IPS-11a (cell line): ENCODE measurements around the gene CYP2W1.

ENCODE experiments used
- H3K4me3 ChIP-seq: one replicate; pipeline ENCODE4 v1.5.1; 2013; ENCODE audit warnings: low read depth, low read length, control low read depth

The CYP2W1 gene

GRCh38 chr7:1011297-1012003 lies 28.5 kb downstream of the CYP2W1 start:
- H3K4me3 ChIP-seq, result no peak overlapping the region

GRCh38 chr7:1012004-1012715 lies 29.2 kb downstream of the CYP2W1 start:
- no peak overlapping the region for H3K4me3 ChIP-seq

GRCh38 chr7:1012716-1013095 lies 29.7 kb downstream of the CYP2W1 start:
- H3K4me3 ChIP-seq, result no peak overlapping the region

GRCh38 chr7:1013581-1013980 lies 30.6 kb downstream of the CYP2W1 start:
- H3K4me3 ChIP-seq, result no peak overlapping the region

GRCh38 chr7:1014681-1015080 lies 31.7 kb downstream of the CYP2W1 start:
- H3K4me3 ChIP-seq, result no peak overlapping the region

GRCh38 chr7:1015196-1016121 lies 32.5 kb downstream of the CYP2W1 start:
- no peak overlapping the region for H3K4me3 ChIP-seq

- H3K4me3 ChIP-seq, result no peak overlapping the region
These were observed 33.9 kb downstream of the CYP2W1 start for GRCh38 chr7:1016577-1017531.

- no peak overlapping the region for H3K4me3 ChIP-seq
These were observed 34.8 kb downstream of the CYP2W1 start for GRCh38 chr7:1017586-1018333.

GRCh38 chr7:1018334-1018695 lies 35.3 kb downstream of the CYP2W1 start:
- no peak overlapping the region for H3K4me3 ChIP-seq

- H3K4me3 ChIP-seq, result no peak overlapping the region
These were observed 36.3 kb downstream of the CYP2W1 start for GRCh38 chr7:1019255-1019785.

GRCh38 chr7:1019789-1020610 lies 37.0 kb downstream of the CYP2W1 start:
- no peak overlapping the region for H3K4me3 ChIP-seq

GRCh38 chr7:1020849-1021251 lies 37.9 kb downstream of the CYP2W1 start:
- H3K4me3 ChIP-seq, result no peak overlapping the region

- H3K4me3 ChIP-seq, result no peak overlapping the region
These were observed 38.4 kb downstream of the CYP2W1 start for GRCh38 chr7:1021366-1021765.

GRCh38 chr7:1021931-1022330 lies 39.0 kb downstream of the CYP2W1 start:
- no peak overlapping the region for H3K4me3 ChIP-seq

- no peak overlapping the region for H3K4me3 ChIP-seq
These were observed 39.4 kb downstream of the CYP2W1 start for GRCh38 chr7:1022356-1022755.

GRCh38 chr7:1022801-1023465 lies 40.0 kb downstream of the CYP2W1 start:
- no peak overlapping the region for H3K4me3 ChIP-seq

- no peak overlapping the region for H3K4me3 ChIP-seq
These were observed 41.4 kb downstream of the CYP2W1 start for GRCh38 chr7:1024331-1024841.
